Stimulated activated CD4-positive, alpha-beta T cell treated with anti-CD3 and anti-CD28 coated beads, Interleukin-15, amount 100 ng/mL, for 1 hour (primary cell): ENCODE measurements around the gene CNTFR.
"Not testable (repeated sequence)": the region's sequence is repeated elsewhere in the genome, so short reads cannot be mapped to it uniquely, and the experiment has no call there.

Experiments
- DNase-seq, 2 donors: peaks; one replicate each; pipeline ENCODE4 v3.0.0-alpha.2; 2020; ENCODE audit warnings: low read depth in 1 of 2, low spot score in 1 of 2

CNTFR gene, protein sequence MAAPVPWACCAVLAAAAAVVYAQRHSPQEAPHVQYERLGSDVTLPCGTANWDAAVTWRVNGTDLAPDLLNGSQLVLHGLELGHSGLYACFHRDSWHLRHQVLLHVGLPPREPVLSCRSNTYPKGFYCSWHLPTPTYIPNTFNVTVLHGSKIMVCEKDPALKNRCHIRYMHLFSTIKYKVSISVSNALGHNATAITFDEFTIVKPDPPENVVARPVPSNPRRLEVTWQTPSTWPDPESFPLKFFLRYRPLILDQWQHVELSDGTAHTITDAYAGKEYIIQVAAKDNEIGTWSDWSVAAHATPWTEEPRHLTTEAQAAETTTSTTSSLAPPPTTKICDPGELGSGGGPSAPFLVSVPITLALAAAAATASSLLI

DNA sequence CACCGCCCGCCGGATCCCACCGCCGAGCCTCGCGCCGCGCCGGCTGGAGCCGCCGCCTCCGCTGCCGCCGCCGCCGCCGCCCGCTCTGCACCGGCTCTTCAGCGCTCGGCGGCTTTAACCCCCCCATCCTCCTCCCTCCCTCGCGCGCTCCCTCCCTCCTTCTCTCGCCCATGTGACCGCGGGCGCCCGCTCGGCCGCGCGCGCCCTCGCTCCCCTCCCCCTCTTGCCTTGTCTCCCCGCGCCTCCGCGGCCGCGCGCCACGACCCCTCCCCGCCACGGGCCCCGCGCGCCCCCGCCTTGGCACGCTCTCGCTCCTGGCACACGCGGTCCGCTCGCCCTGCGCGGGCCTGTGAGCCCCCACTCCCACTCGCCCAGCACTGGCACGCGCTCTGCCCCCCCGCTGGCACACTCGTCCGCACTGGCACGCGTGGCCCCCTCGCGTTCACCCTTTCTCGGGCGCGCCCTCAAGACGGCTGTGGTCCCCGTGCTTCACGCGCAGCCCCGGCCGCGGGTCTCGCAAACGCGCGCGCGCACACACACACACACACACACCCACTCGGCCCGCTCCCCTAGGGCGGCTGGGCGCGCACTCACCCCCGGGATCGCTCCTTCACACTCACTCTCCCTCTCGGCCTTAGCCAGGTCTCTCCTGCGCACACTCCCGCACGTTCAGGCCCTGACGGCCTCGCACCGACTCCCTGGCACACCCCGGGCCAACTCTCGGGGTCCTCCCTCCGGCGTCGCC, at the start of gene CNTFR:
CNTFR (minus strand) TSS at position 89 of the 745 bp plus-strand sequence. CDS start 20,743 bp downstream, outside the sequence.
- no peak for DNase-seq

DNA sequence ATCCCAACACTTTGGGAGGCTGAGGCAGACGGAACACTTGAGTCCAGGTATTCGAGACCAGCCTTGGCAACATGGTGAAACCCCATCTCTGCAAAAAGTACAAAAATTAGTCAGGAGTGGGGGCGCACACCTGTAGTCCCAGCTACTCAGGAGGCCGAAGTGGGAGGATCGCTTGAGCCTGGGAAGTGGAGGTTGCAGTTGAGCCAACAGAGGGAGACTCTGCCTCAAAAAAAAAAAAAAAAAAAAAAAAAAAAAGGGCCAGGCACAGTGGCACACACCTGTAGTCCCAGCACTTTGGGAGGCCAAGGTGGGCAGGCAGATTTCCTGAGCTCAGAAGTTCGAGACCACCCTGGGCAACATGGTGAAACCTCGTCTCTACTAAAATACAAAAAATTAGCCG, 49.8 kb upstream of the CNTFR start:
- not testable (repeated sequence) for DNase-seq

GRCh38 chr9:34638138-34638445, 48.6 kb upstream of the CNTFR start:
- DNase-seq, result no peak

- DNase-seq, result peak; percentile 87 to 92
Measured at GRCh38 chr9:34637356-34638137, 48.0 kb upstream of the CNTFR start, which contains the start of gene SIGMAR1. SIGMAR1 (minus strand) TSS chr9:34637787; CDS start chr9:34637697, 90 bp downstream.

GRCh38 chr9:34636791-34637355, 47.3 kb upstream of the CNTFR start:
- DNase-seq, result no peak

DNA sequence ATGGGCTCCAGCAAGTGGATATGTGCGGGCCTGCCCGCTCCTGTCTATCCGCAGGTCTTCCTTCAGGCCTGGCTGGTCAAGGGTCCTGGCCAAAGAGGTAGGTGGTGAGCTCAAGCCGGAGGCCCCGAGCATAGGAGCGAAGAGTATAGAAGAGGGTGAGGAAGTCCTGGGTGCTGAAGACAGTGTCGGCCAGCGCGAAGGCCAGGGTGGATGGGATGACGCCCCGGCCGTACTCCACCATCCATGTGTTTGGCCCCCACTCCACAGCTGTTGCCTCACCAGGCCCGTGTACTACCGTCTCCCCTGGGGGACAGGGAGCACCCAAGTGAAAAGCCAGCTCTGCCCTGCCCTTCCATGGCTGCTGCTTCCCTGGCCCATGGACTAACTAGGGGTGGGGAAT, 46.0 kb upstream of the CNTFR start:
- DNase-seq, result no peak

- DNase-seq, result no peak
Measured at GRCh38 chr9:34634551-34635248, 45.2 kb upstream of the CNTFR start.

GRCh38 chr9:34633851-34634550, 44.5 kb upstream of the CNTFR start:
- DNase-seq, result peak; percentile 49 to 59

DNA sequence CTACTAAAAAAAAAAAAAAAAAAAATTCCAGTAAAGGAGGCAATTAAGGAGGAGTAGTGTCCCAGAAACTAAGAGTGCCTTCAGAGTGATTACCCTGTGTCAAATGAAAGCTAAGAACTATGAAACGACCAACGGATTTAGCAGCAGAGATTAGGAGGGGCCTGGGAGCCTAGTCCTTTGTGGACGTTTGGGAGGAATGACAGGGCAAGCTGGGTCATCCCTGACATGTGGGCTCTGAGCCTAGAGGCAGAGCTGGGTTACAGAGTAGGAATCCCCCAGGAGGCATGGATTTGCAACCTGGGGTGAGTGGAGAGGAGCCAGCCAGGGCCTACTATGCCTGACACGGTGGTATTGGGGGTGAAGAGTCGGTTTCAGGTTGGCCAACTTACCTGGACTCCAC, 43.6 kb upstream of the CNTFR start:
- DNase-seq, result no peak

- DNase-seq, result no peak
Measured at GRCh38 chr9:34630402-34631154, 41.1 kb upstream of the CNTFR start.

DNA sequence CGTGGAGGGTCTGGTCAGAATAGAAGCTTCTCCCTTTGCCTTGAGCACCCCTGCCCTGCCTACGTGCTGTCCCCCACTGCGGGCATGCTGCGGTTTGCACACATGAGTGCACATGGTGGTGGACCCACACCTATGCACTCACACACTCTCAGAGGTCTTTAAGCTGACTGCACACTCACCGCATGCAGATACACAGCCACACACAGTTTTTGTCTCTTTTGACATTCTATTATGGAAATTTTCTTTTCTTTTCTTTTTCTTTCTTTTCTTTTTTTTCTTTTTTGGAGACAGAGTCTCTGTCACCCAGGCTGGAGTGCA, 39.9 kb upstream of the CNTFR start:
- DNase-seq, result no peak

- peak in 1 of 2 donors; percentile 43 for DNase-seq
Measured at GRCh38 chr9:34628656-34629490, 39.3 kb upstream of the CNTFR start, which contains the start of gene ARID3C. ARID3C (minus strand) TSS chr9:34629066; CDS start chr9:34628014, 1,052 bp downstream.

DNA sequence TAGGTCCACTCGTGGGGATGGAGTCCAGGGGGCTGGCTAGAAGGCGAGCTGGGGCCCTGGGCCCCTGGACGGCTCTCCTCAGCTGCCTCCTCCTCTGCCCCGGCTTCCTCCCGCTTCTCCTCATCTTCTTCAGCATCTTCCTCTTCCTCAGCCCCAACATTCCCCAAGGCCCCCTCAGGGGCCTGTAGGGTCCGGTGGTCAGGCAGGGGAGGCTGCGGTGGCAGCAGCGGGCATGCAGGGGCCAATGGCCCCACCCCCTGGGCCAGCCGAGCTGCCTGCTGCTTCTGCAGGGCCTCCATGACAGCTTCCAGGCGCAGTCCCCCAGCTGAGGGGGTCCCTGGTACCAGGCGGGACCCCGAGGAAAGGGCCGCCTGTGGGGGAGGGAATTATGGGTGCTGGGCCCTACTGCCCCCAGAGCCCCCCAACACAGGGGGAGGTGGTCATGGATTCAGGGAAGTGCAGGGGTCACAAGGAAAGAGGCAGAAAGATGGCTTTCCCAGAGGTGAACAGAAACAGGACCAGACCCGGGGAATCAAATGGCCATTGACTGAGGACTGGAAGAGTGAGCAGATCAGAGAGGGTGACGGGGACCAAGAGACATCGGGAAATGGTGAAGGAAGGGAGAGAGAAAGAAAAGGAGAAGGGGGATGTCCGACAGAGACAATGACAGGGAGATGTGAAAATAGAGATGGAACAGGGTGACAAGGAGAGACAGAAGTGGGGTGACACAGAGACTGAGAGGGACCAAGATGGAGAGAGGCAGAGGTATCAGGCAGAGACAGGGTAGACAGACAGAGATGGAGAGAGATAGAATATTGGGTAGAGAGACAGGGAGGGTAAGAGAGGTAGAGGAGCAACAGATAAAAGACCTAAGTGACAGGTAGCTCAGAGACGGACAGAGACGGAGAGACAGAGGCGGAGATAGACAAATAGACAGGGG, 38.5 kb upstream of the CNTFR start:
- no peak for DNase-seq

DNA sequence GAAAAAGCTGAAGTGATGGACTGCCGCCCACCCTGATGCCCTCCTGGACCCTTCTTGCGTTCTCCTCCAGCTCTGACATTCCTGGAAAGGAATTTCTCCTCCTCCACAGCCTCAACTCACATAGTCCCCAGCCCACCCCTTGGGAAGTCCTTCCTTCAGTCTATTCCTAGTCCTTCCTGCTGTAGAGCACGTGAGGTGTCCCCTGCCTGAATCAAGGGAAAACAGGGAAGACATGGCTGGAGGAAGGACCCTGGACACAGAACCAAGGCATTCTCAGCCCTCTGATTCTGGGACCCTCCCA, 35.6 kb upstream of the CNTFR start:
- DNase-seq, result no peak

DNA sequence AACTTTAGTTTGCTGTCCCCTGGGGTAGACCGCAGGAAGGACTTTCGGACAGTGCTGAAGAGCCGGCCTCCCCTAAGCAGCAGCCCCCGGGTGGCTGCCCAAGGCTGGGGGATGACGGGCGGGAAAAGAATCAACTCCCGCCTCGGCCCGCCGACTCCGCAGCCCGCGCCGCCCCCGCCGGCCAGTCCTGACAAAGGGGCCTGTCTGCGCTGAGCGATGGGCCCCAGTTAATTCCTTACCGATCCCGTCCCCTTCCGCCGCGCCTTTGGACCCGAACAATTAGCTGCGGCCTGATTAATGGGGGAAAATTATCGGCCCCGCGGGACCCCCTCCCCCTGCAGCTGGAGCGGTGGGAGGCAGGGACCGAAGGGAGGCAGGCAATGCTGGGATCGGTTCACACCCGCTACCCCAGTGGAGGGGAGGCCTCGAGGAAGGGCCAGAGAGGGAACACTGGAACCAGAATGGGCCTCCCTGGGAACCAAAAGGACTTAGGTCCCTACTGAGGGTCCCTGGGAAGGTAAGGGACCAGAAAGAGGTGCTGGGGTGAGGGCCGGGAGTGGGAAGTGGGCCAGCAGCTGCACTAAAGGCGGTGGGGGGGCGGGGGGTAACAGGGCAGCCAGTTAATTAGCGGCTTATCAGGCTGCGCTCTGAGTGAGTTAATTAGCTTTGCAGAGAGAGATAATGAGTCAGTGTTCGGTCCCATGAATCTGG, 35.1 kb upstream of the CNTFR start:
- DNase-seq, result no peak

GRCh38 chr9:34623374-34624235, 34.1 kb upstream of the CNTFR start:
- DNase-seq, result no peak
